Activated CD8-positive, alpha-beta T cell treated with anti-CD3 and anti-CD28 coated beads, Interleukin-2, amount 10 ng/mL, durations not matched to agents 7 days and 5 days (primary cell): ENCODE results near the gene KCTD16. TPM values are rescaled to one million over a fixed set of nuclear protein-coding genes. Genes with fewer than 3 reads are reported as not detected.

Experiments
- ATAC-seq: fragments of 150-1000 bp; cut with Tn5 transposase; one replicate; pipeline ENCODE4 v1.10.0; 2021; ENCODE audit warnings: moderate library complexity
- CTCF ChIA-PET: fragments of 350-600 bp; sonication (Branson Sonifier 250); formaldehyde crosslinking; loops from one replicate; lab custom pipeline; 2021; ENCODE audit warnings: antibody characterized with exemption; lab: Charles Lee
- POLR2A ChIA-PET: fragments of 350-600 bp; sonication (Branson Sonifier 250); formaldehyde crosslinking; loops from one replicate; lab custom pipeline; 2021; ENCODE audit warnings: antibody characterized with exemption; lab: Charles Lee
- DNase-seq: peaks from one replicate; pipeline ENCODE4 v3.0.0-alpha.2; 2020
- H3K27ac Mint-ChIP-seq: one replicate; pipeline ENCODE4 v1.8.0; 2021; ENCODE audit warnings: mild to moderate bottlenecking, mixed read lengths
- H3K27me3 Mint-ChIP-seq: one replicate; pipeline ENCODE4 v1.8.0; 2021; ENCODE audit warnings: low read depth, mixed read lengths
- H3K36me3 Mint-ChIP-seq: one replicate; pipeline ENCODE4 v1.8.0; 2021; ENCODE audit warnings: low read depth, mixed read lengths
- H3K4me1 Mint-ChIP-seq: one replicate; pipeline ENCODE4 v1.8.0; 2021; ENCODE audit warnings: low read depth, mixed read lengths
- H3K4me3 Mint-ChIP-seq: one replicate; pipeline ENCODE4 v1.8.0; 2021; ENCODE audit warnings: mild to moderate bottlenecking, mixed read lengths
- H3K9me3 Mint-ChIP-seq: one replicate; pipeline ENCODE4 v1.8.0; 2022; ENCODE audit warnings: mixed read lengths; ENCODE audit not compliant: insufficient read depth
- total RNA-seq, 2 experiments: library from RNA; stranded (reverse); gene quantifications; one replicate each; pipeline ENCODE4 v1.2.3, GENCODE V29; 2021

KCTD16 gene
- total RNA-seq, 2 experiments from 2014 or later = 0.08 TPM; not detected in 1

DNA sequence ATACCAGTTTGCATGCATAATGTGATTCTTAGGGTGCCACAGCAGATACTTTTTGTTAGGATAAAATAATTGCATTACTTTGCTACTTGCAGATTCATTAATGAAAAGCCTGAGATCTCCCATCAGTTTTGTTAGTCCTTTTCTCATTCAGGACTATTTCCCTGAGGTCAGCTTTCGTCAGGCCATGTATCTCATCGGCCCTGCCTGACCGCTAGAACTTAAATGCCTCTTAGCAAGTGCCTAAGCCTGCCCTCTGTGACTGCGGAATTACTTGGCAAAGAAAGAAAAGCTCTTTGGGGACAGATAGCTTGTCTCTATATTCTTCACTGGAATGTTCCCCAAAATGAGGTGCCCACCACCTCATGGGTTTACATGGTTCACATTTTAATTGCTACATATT is 147.8 kb downstream of the KCTD16 start:
- ATAC-seq (no peak), DNase-seq (no peak)
- no peak overlapping the region for H3K27ac Mint-ChIP-seq
- H3K36me3 Mint-ChIP-seq = no peaks in the 10 kb centered on the region
- ChIA-PET CTCF (no interaction called here), POLR2A (no interaction called here)
- no peaks in the 10 kb centered on the region for H3K4me1 Mint-ChIP-seq
- H3K27me3 Mint-ChIP-seq = no peaks in the 10 kb centered on the region
- H3K9me3 Mint-ChIP-seq = no peaks in the 10 kb centered on the region
- no peak overlapping the region for H3K4me3 Mint-ChIP-seq

DNA sequence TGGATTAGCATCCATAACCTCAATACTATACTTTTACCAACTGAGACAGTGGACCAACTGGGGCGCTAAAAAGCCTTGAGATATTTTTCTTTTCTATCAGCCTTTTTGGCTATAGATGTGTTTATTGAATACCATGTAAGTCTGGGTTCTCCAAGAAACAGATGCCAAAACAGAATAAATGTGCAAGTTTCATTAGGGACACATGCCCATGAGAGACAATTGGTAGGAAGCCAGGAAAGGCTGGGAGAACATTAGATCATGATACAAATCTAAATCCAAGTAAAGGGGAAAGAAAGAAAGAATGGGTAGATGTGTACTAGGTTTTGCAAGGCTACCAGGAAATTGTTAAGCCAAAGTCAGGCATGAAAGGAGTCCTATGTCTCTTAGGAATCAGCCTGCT is 152.5 kb downstream of the KCTD16 start:
- no peak overlapping the region for H3K4me3 Mint-ChIP-seq
- ChIA-PET CTCF (no interaction called here), POLR2A (no interaction called here)
- H3K4me1 Mint-ChIP-seq = no peaks in the 10 kb centered on the region
- DNase-seq (no peak), ATAC-seq (no peak)
- H3K9me3 Mint-ChIP-seq = no peaks in the 10 kb centered on the region
- no peaks in the 10 kb centered on the region for H3K36me3 Mint-ChIP-seq
- H3K27ac Mint-ChIP-seq = no peak overlapping the region
- H3K27me3 Mint-ChIP-seq = no peaks in the 10 kb centered on the region

DNA sequence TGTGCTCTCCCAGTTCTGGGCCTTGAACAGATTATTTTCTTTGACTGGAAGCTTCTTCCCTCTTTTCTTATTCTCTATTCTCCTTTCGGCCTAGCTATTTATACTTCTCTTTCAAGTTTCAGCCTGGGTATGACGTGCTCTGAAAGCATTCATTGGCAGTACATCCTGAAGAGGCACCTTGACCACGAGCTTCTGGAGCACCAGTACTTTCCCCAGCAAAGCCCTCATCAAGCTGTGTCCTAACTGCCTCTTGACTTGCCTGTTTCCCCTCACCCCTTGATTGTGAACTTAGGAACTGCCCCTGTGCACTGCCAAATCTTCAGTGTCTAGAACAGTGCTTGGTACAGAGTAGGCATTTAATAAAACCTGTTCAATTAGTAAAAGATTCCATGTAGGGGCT is 154.9 kb downstream of the KCTD16 start:
- no peaks in the 10 kb centered on the region for H3K27me3 Mint-ChIP-seq
- no peaks in the 10 kb centered on the region for H3K36me3 Mint-ChIP-seq
- ATAC-seq = no peak
- H3K9me3 Mint-ChIP-seq = no peaks in the 10 kb centered on the region
- no peak overlapping the region for H3K4me3 Mint-ChIP-seq
- H3K4me1 Mint-ChIP-seq = no peaks in the 10 kb centered on the region
- POLR2A ChIA-PET = no interaction called here
- DNase-seq = no peak
- CTCF ChIA-PET = no interaction called here
- no peak overlapping the region for H3K27ac Mint-ChIP-seq

DNA sequence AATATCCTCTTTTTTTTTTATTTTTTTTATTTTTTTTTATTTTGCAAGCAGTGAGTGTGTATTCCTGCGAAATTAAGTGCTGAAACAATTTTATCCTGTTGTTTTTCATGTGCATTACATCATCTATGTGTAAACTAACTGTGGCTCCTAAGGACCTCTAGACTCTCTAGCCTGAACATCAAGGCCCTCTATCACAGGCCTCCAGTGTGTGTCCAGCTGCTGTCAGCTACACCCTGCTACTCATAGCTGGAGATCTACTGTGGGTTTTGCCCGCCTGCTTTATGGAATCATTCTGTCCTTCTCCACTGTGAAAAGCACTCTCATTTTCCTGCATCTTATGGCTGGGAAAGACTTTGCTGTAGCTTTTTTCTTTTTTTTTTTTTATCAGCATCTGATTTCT is 157.8 kb downstream of the KCTD16 start:
- no peak for ATAC-seq
- H3K9me3 Mint-ChIP-seq = no peaks in the 10 kb centered on the region
- no peak for DNase-seq
- H3K4me3 Mint-ChIP-seq = no peak overlapping the region
- no peak overlapping the region for H3K27ac Mint-ChIP-seq
- H3K27me3 Mint-ChIP-seq = no peaks in the 10 kb centered on the region
- ChIA-PET CTCF (no interaction called here), POLR2A (no interaction called here)
- H3K4me1 Mint-ChIP-seq = no peaks in the 10 kb centered on the region
- no peaks in the 10 kb centered on the region for H3K36me3 Mint-ChIP-seq

- Mint-ChIP-seq H3K36me3 (no peaks in the 10 kb centered on the region), H3K4me3 (no peak overlapping the region), H3K27ac (no peak overlapping the region), H3K4me1 (no peaks in the 10 kb centered on the region), H3K27me3 (no peaks in the 10 kb centered on the region), H3K9me3 (no peaks in the 10 kb centered on the region)
- no peak for ATAC-seq
- DNase-seq = no peak
- ChIA-PET CTCF (no interaction called here), POLR2A (no interaction called here)
These were observed 158.3 kb downstream of the KCTD16 start for GRCh38 chr5:144328980-144329379.

DNA sequence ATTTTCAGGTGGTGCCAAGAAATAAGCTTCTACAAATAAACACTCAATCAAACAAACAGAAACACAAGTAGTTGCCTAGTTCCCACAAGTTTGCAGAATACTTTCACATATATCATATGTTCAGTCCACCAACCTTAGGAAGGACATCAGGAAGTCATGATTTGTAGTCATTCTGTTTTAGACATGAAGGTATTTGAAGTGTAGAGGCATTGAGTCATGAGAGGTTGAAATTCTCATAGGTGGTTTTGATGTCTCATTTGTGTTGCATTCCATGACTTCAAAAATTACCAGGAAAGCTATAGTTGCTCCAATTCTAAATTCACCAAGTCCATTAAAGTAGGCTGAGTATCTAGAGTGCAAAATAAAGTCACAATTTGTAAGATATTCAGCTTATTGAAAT is 159.0 kb downstream of the KCTD16 start:
- no peaks in the 10 kb centered on the region for H3K27me3 Mint-ChIP-seq
- no peaks in the 10 kb centered on the region for H3K36me3 Mint-ChIP-seq
- ATAC-seq (no peak), DNase-seq (no peak)
- ChIA-PET CTCF (no interaction called here), POLR2A (no interaction called here)
- no peaks in the 10 kb centered on the region for H3K9me3 Mint-ChIP-seq
- no peaks in the 10 kb centered on the region for H3K4me1 Mint-ChIP-seq
- H3K27ac Mint-ChIP-seq = no peak overlapping the region
- no peak overlapping the region for H3K4me3 Mint-ChIP-seq

- ATAC-seq (no peak), DNase-seq (no peak)
- no peaks in the 10 kb centered on the region for H3K9me3 Mint-ChIP-seq
- ChIA-PET POLR2A (no interaction called here), CTCF (no interaction called here)
- no peak overlapping the region for H3K27ac Mint-ChIP-seq
- H3K27me3 Mint-ChIP-seq = no peaks in the 10 kb centered on the region
- H3K4me1 Mint-ChIP-seq = no peaks in the 10 kb centered on the region
- no peak overlapping the region for H3K4me3 Mint-ChIP-seq
- no peaks in the 10 kb centered on the region for H3K36me3 Mint-ChIP-seq
These were observed 160.7 kb downstream of the KCTD16 start for GRCh38 chr5:144331361-144331760.

GRCh38 chr5:144332265-144332664 is 161.6 kb downstream of the KCTD16 start:
- H3K4me3 Mint-ChIP-seq = no peak overlapping the region
- no peaks in the 10 kb centered on the region for H3K27me3 Mint-ChIP-seq
- ChIA-PET POLR2A (no interaction called here), CTCF (no interaction called here)
- H3K9me3 Mint-ChIP-seq = no peaks in the 10 kb centered on the region
- DNase-seq = no peak
- ATAC-seq = no peak
- no peak overlapping the region for H3K27ac Mint-ChIP-seq
- H3K4me1 Mint-ChIP-seq = no peaks in the 10 kb centered on the region
- H3K36me3 Mint-ChIP-seq = no peaks in the 10 kb centered on the region

- Mint-ChIP-seq H3K36me3 (no peaks in the 10 kb centered on the region), H3K4me1 (no peaks in the 10 kb centered on the region), H3K27me3 (no peaks in the 10 kb centered on the region), H3K9me3 (no peaks in the 10 kb centered on the region), H3K27ac (no peak overlapping the region), H3K4me3 (no peak overlapping the region)
- DNase-seq (no peak), ATAC-seq (no peak)
- POLR2A ChIA-PET = no interaction called here
- CTCF ChIA-PET = no interaction called here
These were observed 162.8 kb downstream of the KCTD16 start for GRCh38 chr5:144333336-144333920.

DNA sequence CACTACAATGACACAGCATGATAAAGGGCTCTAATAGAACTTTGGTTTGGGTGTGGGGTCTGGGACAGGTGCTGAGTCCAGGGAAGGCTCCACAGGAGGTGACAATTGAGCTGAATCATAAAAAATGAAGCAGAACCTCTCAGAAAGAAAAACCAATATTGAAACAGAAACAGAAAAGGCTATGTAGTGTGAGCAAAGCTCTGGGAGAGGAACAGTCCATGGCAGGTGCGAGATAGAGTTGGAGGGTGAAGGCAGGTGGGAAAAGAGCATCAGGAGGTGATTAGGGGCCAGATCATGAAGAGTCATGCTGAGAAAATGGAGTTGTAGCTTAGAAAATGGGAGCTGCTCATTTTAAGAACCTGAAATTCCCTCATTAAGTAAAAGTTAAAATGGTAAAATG is 164.9 kb downstream of the KCTD16 start:
- Mint-ChIP-seq H3K27ac (no peak overlapping the region), H3K4me3 (no peak overlapping the region), H3K27me3 (no peaks in the 10 kb centered on the region), H3K9me3 (no peaks in the 10 kb centered on the region), H3K4me1 (no peaks in the 10 kb centered on the region), H3K36me3 (no peaks in the 10 kb centered on the region)
- ATAC-seq (no peak), DNase-seq (no peak)
- POLR2A ChIA-PET = no interaction called here
- CTCF ChIA-PET = no interaction called here

- no peak overlapping the region for H3K4me3 Mint-ChIP-seq
- H3K9me3 Mint-ChIP-seq = no peaks in the 10 kb centered on the region
- no peaks in the 10 kb centered on the region for H3K4me1 Mint-ChIP-seq
- no peak overlapping the region for H3K27ac Mint-ChIP-seq
- ChIA-PET POLR2A (no interaction called here), CTCF (no interaction called here)
- no peaks in the 10 kb centered on the region for H3K27me3 Mint-ChIP-seq
- ATAC-seq = no peak
- no peak for DNase-seq
- H3K36me3 Mint-ChIP-seq = no peaks in the 10 kb centered on the region
These were observed 165.7 kb downstream of the KCTD16 start for GRCh38 chr5:144336191-144336961.

DNA sequence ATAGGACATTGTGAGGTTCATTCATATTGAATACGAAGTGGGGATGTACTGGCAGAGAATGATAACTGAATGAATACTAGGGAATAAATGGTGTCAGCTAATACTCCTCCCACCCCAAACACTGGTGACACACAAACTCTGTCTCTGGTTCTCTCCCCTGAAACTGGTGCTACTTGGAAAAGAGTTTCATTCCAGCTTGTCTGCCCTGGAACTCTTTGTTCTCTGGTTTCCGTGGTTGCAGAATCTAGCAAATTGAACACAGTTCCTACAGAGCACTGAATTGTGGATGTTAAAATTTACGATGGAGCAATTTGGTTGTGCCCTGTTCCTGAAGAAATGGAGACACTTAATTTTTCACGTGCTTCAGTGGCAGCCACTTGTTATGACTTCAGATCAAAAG is 181.7 kb downstream of the KCTD16 start:
- ATAC-seq (no peak), DNase-seq (no peak)
- no peaks in the 10 kb centered on the region for H3K9me3 Mint-ChIP-seq
- H3K4me1 Mint-ChIP-seq = no peaks in the 10 kb centered on the region
- no peak overlapping the region for H3K27ac Mint-ChIP-seq
- CTCF ChIA-PET = no interaction called here
- no peak overlapping the region for H3K4me3 Mint-ChIP-seq
- no peaks in the 10 kb centered on the region for H3K36me3 Mint-ChIP-seq
- POLR2A ChIA-PET = no interaction called here
- no peaks in the 10 kb centered on the region for H3K27me3 Mint-ChIP-seq
